ENCODE results near the gene SUCO.
"Not testable (repeated sequence)": the region's sequence is repeated elsewhere in the genome, so short reads cannot be mapped to it uniquely, and the experiment has no call there.

SUCO gene

GRCh38 chr1:172561252-172561651, 28.3 kb downstream of the SUCO start:
- peak; percentile 14 for DNase-seq (ENCODE audit: low spot score)

GRCh38 chr1:172566196-172566997, 33.4 kb downstream of the SUCO start:
- no peak for DNase-seq (ENCODE audit: low spot score)

DNA sequence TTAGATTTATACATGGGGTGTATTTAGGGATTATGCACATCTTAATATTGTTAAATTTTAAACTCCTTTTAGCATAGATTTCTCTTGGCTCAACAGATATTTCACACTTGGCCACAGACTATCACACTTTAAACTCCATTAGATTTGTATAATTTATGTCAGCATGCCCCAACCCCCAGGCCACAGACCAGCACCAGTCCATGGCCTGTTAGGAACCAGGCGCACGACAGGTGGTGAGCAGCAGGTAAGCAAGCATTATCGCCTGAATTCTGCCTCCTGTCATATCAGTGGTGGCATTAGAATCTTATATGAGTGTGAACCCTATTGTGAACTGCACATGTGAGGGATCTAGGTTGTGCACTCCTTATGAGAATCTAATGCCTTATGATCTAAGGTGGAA, 34.8 kb downstream of the SUCO start:
- DNase-seq (ENCODE audit: low spot score), result no peak

GRCh38 chr1:172574080-172574479, 41.1 kb downstream of the SUCO start:
- no peak for DNase-seq (ENCODE audit: low spot score)

DNA sequence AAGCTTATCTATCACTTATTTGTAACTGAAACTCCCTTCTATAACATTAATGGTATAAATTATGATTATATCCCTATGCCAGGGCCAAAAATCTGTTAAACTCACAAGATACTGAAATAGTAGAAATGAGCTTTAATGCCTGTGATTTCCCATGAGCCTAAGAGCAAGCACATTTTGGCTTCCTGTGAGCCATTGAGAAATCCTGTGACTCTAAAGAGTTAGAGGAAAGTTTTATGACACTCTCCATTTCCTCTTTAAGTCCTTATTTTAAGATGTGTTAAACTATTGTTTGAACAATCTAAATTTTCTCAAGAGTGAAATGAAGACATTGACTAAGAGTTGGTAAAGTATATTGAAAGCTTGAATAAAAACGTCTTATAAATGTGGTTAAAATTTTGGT, 45.6 kb downstream of the SUCO start:
- no peak for DNase-seq (ENCODE audit: low spot score)

- no peak for DNase-seq (ENCODE audit: low spot score)
These were observed 48.3 kb downstream of the SUCO start for GRCh38 chr1:172581273-172581672.

GRCh38 chr1:172581779-172582178, 48.8 kb downstream of the SUCO start:
- DNase-seq (ENCODE audit: low spot score), result no peak

DNA sequence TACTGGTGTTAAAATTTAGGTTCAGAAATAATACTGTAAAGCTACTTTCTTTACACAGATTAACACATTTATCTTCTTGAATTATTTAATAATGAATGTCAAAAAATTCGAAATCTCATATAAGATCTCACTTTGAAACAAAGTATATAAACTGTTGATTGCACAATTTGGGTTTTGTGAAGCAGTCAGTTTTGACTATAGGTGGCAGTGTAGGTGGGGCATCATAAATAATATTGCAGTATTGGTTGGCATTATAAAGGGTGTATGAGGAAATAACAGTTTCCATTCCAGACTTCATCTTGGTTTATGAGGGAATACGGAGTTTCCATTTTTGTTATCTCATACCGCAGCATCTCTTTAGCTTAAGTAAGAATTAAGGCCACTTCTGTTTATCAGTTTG, 49.9 kb downstream of the SUCO start:
- no peak for DNase-seq (ENCODE audit: low spot score)

DNA sequence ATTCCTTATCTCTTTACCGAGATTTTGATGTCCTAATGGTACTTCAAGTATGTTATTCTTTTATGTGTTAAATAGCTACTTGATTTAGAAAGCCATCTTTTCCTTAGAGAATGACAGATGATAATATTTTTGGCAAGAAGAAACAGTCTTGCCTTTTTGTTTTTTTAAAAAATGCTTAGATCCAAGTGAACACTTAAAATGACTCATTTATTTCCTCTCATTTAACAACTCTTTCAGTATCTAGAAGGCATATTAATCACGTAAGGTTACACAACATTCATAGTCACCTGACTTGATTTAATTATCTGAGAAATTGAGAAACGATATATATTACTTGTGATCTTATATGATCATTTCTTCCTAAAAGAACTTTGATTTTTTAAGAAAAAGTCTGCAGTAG, 52.4 kb downstream of the SUCO start:
- no peak for DNase-seq (ENCODE audit: low spot score)

GRCh38 chr1:172585861-172586260, 52.9 kb downstream of the SUCO start:
- no peak for DNase-seq (ENCODE audit: low spot score)

DNA sequence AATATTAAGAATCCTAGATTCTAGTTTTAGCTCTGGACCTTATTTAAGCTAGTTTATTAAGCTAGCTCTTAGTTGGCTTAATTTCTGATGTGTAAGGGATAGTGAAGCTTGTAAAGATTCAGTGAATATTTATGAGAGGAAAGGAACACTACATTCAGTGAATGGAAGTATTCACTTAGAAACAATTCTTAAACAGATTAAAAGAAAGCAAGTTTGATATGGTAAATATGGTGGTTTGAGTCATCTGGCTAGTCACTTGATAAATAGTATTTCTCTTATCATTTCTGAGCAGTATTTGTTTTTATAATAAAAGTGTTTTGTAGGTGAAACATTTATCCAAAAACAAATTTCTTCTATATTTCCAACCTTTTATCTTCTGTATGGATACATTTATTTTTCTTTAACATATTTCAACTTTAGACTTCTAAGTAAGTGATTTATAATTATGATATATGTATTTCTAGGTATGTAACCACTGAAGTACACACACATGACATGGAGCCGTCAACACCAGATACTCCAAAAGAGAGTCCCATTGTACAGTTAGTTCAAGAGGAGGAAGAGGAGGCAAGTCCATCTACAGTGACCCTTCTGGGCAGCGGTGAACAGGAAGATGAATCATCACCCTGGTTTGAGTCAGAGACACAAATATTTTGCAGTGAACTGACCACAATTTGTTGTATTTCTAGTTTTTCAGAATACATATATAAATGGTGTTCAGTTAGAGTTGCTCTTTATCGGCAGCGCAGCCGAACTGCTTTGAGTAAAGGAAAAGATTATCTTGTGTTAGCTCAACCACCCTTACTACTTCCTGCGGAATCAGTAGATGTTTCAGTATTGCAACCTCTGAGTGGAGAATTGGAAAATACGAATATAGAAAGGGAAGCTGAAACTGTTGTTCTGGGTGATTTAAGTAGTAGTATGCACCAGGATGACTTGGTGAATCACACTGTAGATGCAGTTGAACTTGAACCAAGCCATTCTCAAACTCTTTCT, 55.6 kb downstream of the SUCO start:
- DNase-seq (ENCODE audit: low spot score), result peak; percentile 55

DNA sequence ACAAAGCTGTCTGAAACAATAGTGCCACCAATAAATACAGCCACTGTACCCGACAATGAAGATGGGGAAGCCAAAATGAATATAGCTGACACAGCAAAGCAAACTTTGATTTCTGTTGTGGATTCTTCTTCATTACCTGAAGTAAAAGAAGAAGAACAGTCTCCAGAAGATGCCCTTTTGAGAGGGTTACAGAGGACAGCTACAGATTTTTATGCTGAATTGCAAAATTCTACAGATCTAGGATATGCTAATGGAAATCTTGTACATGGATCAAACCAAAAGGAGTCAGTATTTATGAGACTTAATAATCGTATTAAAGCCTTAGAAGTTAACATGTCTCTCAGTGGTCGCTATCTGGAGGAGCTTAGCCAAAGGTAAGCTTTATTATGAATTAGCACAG, 56.6 kb downstream of the SUCO start:
- no peak for DNase-seq (ENCODE audit: low spot score)

GRCh38 chr1:172591429-172591828, 58.5 kb downstream of the SUCO start:
- DNase-seq (ENCODE audit: low spot score), result not testable (repeated sequence)

- DNase-seq (ENCODE audit: low spot score), result not testable (repeated sequence)
These were observed 62.1 kb downstream of the SUCO start for GRCh38 chr1:172595066-172595465.

GRCh38 chr1:172596782-172597181, 63.8 kb downstream of the SUCO start:
- DNase-seq (ENCODE audit: low spot score), result not testable (repeated sequence)

DNA sequence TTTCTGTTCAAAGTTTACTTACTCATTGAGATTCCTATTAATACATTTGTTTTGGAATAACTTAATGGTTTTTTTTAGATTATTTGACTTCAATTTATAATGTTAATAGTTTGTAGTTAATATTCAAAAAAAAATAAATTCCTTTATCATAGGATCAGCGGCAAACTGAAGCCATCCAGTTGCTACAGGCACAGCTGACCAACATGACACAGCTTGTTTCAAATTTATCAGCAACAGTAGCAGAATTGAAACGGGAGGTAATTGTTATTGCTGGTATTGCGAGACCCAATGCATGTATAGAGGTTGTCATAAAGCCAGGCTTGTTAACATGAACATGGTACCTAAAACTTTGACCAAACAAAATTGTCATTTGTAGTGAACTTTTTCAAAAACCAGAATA, 67.0 kb downstream of the SUCO start:
- DNase-seq (ENCODE audit: low spot score), result no peak

- DNase-seq (ENCODE audit: low spot score), result no peak
These were observed 67.7 kb downstream of the SUCO start for GRCh38 chr1:172600615-172601014.

GRCh38 chr1:172601046-172601630, 68.2 kb downstream of the SUCO start:
- no peak for DNase-seq (ENCODE audit: low spot score)

DNA sequence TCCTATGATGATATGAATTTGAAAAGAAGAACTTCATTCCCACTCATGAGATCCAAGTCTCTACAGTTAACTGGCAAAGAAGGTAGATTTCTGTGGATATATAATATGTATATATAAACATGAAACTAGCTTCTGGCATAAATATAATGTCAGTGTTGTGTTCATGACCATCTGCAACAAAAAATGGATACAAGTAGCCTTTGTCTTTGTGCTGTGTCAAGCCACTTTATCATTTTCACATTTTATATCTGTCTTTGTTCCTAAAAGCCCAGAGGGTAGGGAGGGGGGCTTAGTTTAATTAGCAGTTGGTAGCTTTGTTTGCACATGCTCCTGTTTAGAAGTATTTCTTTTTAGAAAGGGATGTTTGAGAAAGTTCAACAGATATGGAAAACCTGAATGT, 69.8 kb downstream of the SUCO start:
- no peak for DNase-seq (ENCODE audit: low spot score)

DNA sequence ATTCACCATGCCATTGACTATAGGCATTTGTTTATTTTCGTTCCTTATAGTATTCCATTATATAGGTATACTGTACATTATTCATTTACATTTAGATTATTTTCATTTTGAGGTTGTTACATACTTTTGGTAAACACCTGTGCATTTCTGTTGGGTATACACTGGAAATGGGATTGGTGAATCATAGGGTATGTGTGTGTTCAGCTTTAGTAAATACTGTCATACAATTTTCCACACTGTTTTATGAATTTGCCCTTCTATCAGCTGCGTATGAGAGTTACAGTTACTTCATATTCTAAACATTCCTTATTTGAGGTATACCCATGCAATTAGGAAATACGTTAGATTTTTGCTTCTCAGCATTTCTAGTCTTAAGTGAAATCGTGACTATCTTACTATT, 70.9 kb downstream of the SUCO start:
- no peak for DNase-seq (ENCODE audit: low spot score)

DNA sequence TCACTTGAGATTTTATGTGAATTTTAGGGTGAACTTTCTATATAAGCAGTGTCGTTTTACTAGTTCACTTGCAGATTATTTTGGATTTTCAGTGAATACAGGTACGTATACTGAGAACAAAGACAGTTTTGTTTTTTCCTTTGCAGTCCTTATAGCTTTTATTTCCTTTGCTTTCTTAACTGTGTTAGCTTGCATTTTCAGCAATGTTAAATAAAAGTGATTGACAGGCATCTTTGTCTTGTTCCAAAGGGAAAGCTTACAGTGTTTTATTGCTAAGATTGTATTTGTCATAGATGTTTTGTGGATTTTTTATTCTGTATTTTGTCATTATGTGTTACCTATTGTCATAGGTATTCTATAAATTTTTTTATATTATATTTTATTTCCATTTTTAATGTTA, 72.7 kb downstream of the SUCO start:
- no peak for DNase-seq (ENCODE audit: low spot score)

GRCh38 chr1:172607145-172607544, 74.2 kb downstream of the SUCO start:
- no peak for DNase-seq (ENCODE audit: low spot score)

Measured in hepatic stellate cell (primary cell).